ENCODE results near the gene FHOD3.

The FHOD3 gene

GRCh38 chr18:36492604-36493329, 195.3 kb downstream of the FHOD3 start:
- DNase-seq = no peak

GRCh38 chr18:36493349-36494159, 196.0 kb downstream of the FHOD3 start:
- no peak for DNase-seq

- no peak for DNase-seq
Measured at GRCh38 chr18:36494160-36494437, 196.6 kb downstream of the FHOD3 start.

- DNase-seq = no peak
Measured at GRCh38 chr18:36496022-36496421, 198.5 kb downstream of the FHOD3 start.

- no peak for DNase-seq
Measured at GRCh38 chr18:36499938-36500337, 202.4 kb downstream of the FHOD3 start.

- no peak for DNase-seq
Measured at GRCh38 chr18:36501100-36501499, 203.6 kb downstream of the FHOD3 start.

GRCh38 chr18:36503477-36503876, 206.0 kb downstream of the FHOD3 start:
- no peak for DNase-seq

- DNase-seq = no peak
Measured at GRCh38 chr18:36504928-36505327, 207.4 kb downstream of the FHOD3 start.

- no peak for DNase-seq
Measured at GRCh38 chr18:36505665-36506064, 208.2 kb downstream of the FHOD3 start.

- DNase-seq = no peak
Measured at GRCh38 chr18:36509646-36510197, 212.2 kb downstream of the FHOD3 start.

GRCh38 chr18:36511791-36512352, 214.4 kb downstream of the FHOD3 start:
- no peak for DNase-seq

- DNase-seq = no peak
Measured at GRCh38 chr18:36513556-36513955, 216.0 kb downstream of the FHOD3 start.

- no peak for DNase-seq
Measured at GRCh38 chr18:36514778-36515177, 217.3 kb downstream of the FHOD3 start.

GRCh38 chr18:36516258-36516657, 218.7 kb downstream of the FHOD3 start:
- DNase-seq = no peak

- DNase-seq = no peak
Measured at GRCh38 chr18:36516726-36517125, 219.2 kb downstream of the FHOD3 start.

- DNase-seq = no peak
Measured at GRCh38 chr18:36518839-36519238, 221.3 kb downstream of the FHOD3 start.

GRCh38 chr18:36519358-36519757, 221.8 kb downstream of the FHOD3 start:
- no peak for DNase-seq

- DNase-seq = no peak
Measured at GRCh38 chr18:36522509-36522908, 225.0 kb downstream of the FHOD3 start.

GRCh38 chr18:36525913-36526312, 228.4 kb downstream of the FHOD3 start:
- no peak for DNase-seq

GRCh38 chr18:36526611-36527010, 229.1 kb downstream of the FHOD3 start:
- no peak for DNase-seq

- peak; percentile 81 for DNase-seq
Measured at GRCh38 chr18:36527051-36527450, 229.5 kb downstream of the FHOD3 start.

- DNase-seq = no peak
Measured at GRCh38 chr18:36527740-36528455, 230.4 kb downstream of the FHOD3 start.

- DNase-seq = no peak
Measured at GRCh38 chr18:36529747-36530146, 232.2 kb downstream of the FHOD3 start.

Measured in NCI-H524 treated with DMSO at 0.1 percent for 48 hours (cell line).